ENCODE data around the gene PRXL2A.

- TF ChIP-seq EZH2 (IDR thresholded peaks at IDR 0.05; ENCODE audit: borderline replicate concordance, control insufficient read depth, low read depth, low read length) (no peak), TARDBP (IDR thresholded peaks at IDR 0.05; ENCODE audit: borderline replicate concordance) (no peak), RBBP5 (conservative IDR thresholded peaks at IDR 0.05) (no peak), POLR2AphosphoS5 (IDR thresholded peaks at IDR 0.05; ENCODE audit: low read length) (no peak), TAF1 (IDR thresholded peaks at IDR 0.05; ENCODE audit: borderline replicate concordance, low read depth, low read length) (no peak; the same call in 1 of the 2 replicates), ZZZ3 (IDR thresholded peaks at IDR 0.05; ENCODE audit: control insufficient read depth, insufficient read length, low read depth) (no peak), ESRRA (IDR thresholded peaks at IDR 0.05; ENCODE audit: low read length) (no peak), TCF3 (IDR thresholded peaks at IDR 0.05; ENCODE audit: borderline replicate concordance, insufficient read depth, low read depth, low read length) (no peak), SKIL (IDR thresholded peaks at IDR 0.05; ENCODE audit: low read depth, poor library complexity, severe bottlenecking) (no peak), GABPA (IDR thresholded peaks at IDR 0.05; ENCODE audit: low read depth) (no peak), NRF1 (conservative IDR thresholded peaks at IDR 0.05; ENCODE audit: low read depth, low read length) (peak; percentile 51)
- TF ChIP-seq, protein P1, sequence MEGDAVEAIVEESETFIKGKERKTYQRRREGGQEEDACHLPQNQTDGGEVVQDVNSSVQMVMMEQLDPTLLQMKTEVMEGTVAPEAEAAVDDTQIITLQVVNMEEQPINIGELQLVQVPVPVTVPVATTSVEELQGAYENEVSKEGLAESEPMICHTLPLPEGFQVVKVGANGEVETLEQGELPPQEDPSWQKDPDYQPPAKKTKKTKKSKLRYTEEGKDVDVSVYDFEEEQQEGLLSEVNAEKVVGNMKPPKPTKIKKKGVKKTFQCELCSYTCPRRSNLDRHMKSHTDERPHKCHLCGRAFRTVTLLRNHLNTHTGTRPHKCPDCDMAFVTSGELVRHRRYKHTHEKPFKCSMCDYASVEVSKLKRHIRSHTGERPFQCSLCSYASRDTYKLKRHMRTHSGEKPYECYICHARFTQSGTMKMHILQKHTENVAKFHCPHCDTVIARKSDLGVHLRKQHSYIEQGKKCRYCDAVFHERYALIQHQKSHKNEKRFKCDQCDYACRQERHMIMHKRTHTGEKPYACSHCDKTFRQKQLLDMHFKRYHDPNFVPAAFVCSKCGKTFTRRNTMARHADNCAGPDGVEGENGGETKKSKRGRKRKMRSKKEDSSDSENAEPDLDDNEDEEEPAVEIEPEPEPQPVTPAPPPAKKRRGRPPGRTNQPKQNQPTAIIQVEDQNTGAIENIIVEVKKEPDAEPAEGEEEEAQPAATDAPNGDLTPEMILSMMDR (IDR thresholded peaks at IDR 0.05 in 2 of 3, conservative IDR thresholded peaks at IDR 0.05 in 1 of 3; ENCODE audit: control insufficient read depth in 2 of 3, extremely low read depth in 1 of 3, insufficient read depth in 1 of 3, low read depth in 3 of 3, low read length in 3 of 3): no peak
Observed at GRCh38 chr10:80408242-80409101, at the start of gene PRXL2A.

Data from GM12878 (cell line).